Embryonic facial prominence (tissue), 1 donor: Measurements from ENCODE around the gene C7orf25.

ENCODE experiments used
- DNase-seq: peaks from one replicate; pipeline ENCODE4 v3.0.0-alpha.2; 2016; ENCODE audit errors: extremely low spot score

Gene C7orf25

DNA sequence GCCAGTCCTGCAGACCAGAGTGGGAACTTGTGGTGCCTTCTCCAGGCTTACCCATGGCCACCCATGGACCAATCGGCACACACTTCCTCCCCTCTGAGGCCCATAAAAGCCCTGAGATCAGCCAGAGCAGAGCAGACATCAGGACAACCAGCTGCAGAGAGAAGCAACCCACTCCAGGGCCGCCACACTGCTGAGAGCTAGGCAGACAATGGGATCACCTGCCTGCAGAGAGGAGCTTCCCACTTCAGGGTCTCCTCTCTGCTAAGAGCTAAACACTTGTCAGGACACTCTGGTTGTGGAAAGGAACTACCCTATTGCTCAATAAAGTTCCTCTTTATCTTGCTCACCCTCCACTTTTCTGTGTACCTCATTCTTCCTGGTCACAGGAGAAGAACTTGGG lies 34.0 kb downstream of the C7orf25 start:
- DNase-seq = no peak

DNA sequence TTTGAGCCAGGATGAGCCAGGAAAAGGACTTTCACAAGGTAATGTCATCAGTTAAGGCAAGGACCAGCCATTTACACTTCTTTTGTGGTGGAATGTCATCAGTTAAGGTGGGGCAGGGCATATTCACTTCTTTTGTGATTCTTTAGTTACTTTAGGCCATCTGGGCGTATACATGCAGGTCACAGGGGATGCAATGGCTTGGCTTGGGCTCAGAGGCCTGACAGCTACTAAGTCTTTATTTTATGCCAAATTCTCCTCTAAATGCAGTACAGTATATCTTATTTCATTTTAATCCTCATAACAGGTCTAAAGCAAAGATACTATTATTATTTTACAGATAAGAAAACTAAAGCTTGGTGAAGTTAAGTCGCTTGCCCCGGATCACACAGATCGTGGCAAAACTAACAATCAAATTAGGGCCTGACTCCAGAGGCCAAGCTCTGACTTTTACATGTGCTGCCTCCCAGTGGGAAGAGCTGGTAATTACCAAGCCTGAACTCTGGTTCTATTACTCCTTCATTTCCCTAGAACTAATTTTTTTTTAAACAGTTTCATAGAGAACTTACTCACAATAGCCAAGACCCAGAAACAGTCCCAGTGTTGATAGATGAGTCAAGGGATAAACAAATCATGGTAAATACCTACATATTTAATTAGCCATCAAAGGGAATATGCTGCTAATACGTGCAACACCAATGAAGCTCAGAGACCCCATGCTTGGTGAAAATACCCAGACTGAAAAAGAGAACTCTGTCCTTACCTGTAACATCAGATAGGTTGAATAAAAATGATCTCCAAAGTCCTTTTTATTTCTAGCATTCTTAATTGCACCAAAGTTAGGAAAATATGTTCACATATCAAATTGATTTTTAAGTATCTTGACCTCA lies 35.4 kb downstream of the C7orf25 start:
- DNase-seq = no peak

- DNase-seq = no peak
Observed at GRCh38 chr7:42869131-42870020, 42.5 kb downstream of the C7orf25 start.

DNA sequence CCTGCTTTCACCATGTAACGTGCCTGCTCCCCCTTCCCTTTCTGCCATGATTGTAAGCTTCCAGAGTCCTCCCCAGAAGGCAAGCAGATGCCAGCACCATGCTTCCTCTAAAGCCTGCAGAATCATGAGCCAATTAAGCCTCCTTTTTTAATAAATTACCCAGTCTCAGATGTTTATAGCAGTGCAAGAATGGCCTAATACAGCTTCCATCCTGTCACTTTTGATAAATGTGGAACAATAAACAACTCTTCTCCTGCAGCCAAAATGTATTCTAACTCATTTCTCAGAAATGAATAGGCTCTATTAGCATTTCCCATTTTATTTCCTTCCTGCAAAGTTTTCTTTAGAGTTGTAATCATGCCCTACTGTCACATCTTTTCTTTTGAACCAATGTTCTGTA lies 43.4 kb downstream of the C7orf25 start:
- no peak for DNase-seq
